Type B pancreatic cell (in vitro differentiated cells): ENCODE data around the gene ZNF385C. TPM values are rescaled to one million over a fixed set of nuclear protein-coding genes. Genes with fewer than 3 reads are reported as not detected.

Source experiments
- DNase-seq: peaks from one replicate; pipeline ENCODE4 v3.0.0; 2021; ENCODE audit warnings: mixed read lengths; ENCODE audit not compliant: unreplicated experiment; ENCODE audit errors: extremely low spot score
- H3K27ac Mint-ChIP-seq: 2 replicates; pipeline ENCODE4 v1.8.0; 2021; ENCODE audit warnings: mild to moderate bottlenecking, mixed read lengths
- H3K27me3 Mint-ChIP-seq: 2 replicates; pipeline ENCODE4 v1.8.0; 2021; ENCODE audit warnings: mixed read lengths
- H3K36me3 Mint-ChIP-seq: 2 replicates; pipeline ENCODE4 v1.8.0; 2021; ENCODE audit warnings: mixed read lengths
- H3K4me1 Mint-ChIP-seq: one replicate; pipeline ENCODE4 v1.8.0; 2021; ENCODE audit warnings: mixed read lengths; ENCODE audit not compliant: unreplicated experiment
- H3K4me3 Mint-ChIP-seq: 2 replicates; pipeline ENCODE4 v1.8.0; 2021; ENCODE audit warnings: mild to moderate bottlenecking, mixed read lengths
- H3K9me3 Mint-ChIP-seq: 2 replicates; pipeline ENCODE4 v1.8.0; 2021; ENCODE audit warnings: mixed read lengths
- total RNA-seq: library from RNA; stranded (reverse); gene quantifications from 2 replicates; pipeline ENCODE4 v1.2.1, GENCODE V29; 2021; ENCODE audit warnings: low replicate concordance
- TF ChIP-seq, protein P1 (sequence below): fragments of 200-600 bp; sonication (generic); conservative IDR thresholded peaks from 2 replicates; pipeline ENCODE4 v1.5.0; 2021; ENCODE audit warnings: antibody characterized with exemption, mild to moderate bottlenecking

Gene ZNF385C
- total RNA-seq, 1 donor from 2014 or later = 3.3 TPM

DNA sequence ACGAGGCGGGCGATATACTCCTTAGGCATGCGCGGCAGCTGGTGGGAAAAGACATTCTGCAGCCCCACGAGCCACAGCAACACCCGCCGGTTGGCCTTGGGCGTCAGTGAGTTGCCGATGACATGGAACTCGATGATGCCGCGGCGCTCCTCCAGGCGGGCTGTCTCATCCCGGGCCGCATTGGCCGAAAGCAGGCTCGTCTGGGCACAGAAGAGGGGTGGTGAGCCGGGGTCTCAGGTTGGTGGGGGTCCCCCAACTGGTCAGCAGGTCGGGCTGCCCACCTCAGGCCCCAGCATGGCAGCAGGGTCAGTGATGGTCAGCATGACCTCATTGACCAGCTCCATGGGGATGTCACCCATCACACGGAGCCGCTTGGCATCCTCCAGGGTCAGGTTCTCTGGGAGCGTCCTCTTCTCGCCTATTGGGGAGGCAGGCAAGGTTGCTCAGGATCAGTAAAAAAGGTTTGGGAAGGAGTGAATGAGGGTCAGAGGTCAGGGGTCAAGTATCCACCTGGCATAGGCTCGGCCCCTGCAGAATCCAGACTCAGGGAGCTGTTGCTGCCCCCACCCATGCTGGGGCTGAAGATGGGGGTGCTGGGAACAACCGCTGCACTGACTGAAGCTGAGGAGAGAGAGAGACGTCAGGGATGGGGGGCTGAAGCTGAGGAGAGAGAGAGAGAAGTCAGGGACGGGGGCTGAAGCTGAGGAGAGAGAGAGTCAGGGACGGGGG is 19.3 kb upstream of the ZNF385C start:
- Mint-ChIP-seq H3K27ac (no peak overlapping the region), H3K9me3 (no peaks in the 10 kb centered on the region), H3K27me3 (no peaks in the 10 kb centered on the region), H3K4me3 (peak overlapping the region; percentile 37), H3K36me3 (peaks cover 6% of the 10 kb centered on the region), H3K4me1 (peaks cover 24% of the 10 kb centered on the region)
- TF ChIP-seq, protein P1, sequence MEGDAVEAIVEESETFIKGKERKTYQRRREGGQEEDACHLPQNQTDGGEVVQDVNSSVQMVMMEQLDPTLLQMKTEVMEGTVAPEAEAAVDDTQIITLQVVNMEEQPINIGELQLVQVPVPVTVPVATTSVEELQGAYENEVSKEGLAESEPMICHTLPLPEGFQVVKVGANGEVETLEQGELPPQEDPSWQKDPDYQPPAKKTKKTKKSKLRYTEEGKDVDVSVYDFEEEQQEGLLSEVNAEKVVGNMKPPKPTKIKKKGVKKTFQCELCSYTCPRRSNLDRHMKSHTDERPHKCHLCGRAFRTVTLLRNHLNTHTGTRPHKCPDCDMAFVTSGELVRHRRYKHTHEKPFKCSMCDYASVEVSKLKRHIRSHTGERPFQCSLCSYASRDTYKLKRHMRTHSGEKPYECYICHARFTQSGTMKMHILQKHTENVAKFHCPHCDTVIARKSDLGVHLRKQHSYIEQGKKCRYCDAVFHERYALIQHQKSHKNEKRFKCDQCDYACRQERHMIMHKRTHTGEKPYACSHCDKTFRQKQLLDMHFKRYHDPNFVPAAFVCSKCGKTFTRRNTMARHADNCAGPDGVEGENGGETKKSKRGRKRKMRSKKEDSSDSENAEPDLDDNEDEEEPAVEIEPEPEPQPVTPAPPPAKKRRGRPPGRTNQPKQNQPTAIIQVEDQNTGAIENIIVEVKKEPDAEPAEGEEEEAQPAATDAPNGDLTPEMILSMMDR = no peak
- DNase-seq = no peak

DNA sequence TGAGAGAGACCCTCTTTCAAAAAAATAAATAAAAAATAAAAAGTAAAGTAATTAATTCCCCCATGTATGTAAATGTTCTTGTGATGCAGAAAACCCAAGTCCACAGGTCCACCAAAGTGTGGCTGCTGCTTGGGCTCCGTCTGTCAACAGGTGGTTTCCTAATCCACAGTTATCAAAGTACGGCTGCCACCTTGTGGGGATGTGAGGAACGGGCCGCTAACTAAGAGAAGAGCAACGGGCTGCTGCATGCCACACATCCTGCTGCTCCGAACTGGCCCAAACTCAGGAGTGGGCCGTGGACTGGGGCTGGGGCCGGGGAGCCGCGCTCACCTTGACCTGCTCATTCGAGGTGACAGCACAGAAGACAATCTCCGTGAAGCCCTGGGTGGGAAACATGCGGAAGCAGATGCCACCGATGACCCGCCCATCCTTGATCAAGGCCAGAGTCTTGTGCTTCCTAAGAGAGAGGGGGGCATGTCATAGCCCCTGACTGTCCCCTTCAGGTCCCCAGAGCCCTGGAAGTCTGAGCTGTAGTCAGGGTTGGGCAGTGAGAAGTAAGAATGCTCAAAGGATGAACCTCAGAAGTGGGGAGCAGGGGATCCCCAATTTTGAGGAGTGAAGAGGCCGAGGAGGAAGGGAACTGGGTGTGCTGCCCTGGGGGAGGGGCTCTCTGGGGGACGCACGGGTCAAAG is 18.6 kb upstream of the ZNF385C start:
- Mint-ChIP-seq H3K27ac (no peak overlapping the region), H3K4me3 (peak overlapping the region; percentile 47), H3K4me1 (peaks cover 24% of the 10 kb centered on the region), H3K9me3 (no peaks in the 10 kb centered on the region), H3K36me3 (peaks cover 6% of the 10 kb centered on the region), H3K27me3 (no peaks in the 10 kb centered on the region)
- no peak for DNase-seq
- TF ChIP-seq, protein P1 = peak; percentile 88

DNA sequence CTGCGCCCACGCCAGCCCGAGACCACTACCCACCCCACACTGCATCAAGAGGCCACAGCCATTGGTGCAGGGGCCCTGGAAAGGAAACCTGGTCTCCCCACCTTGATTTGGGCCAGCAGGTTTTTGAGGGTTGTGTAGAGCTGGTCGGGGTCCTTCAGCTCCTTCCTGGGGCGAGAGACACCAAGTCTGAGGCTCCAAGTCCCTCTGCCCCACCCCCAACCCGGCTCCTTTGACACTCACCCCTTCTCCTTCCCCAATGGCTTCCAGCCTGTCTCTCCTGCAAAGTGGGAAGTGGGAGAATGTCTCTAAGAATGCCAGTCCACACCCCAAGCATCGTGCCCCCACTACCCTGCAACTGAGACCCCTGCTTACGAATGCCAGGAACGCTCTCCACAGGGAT is 15.8 kb upstream of the ZNF385C start:
- no peak for DNase-seq
- Mint-ChIP-seq H3K4me1 (peaks cover 14% of the 10 kb centered on the region), H3K9me3 (no peaks in the 10 kb centered on the region), H3K36me3 (peaks cover 6% of the 10 kb centered on the region), H3K4me3 (no peak overlapping the region), H3K27me3 (peaks cover 3% of the 10 kb centered on the region), H3K27ac (no peak overlapping the region)
- TF ChIP-seq, protein P1 = no peak

- DNase-seq = no peak
- Mint-ChIP-seq H3K36me3 (peaks cover 6% of the 10 kb centered on the region), H3K4me3 (no peak overlapping the region), H3K27me3 (peaks cover 3% of the 10 kb centered on the region), H3K4me1 (peaks cover 10% of the 10 kb centered on the region), H3K9me3 (no peaks in the 10 kb centered on the region), H3K27ac (no peak overlapping the region)
- TF ChIP-seq, protein P1 = no peak
Observed at GRCh38 chr17:42113293-42114069, 15.2 kb upstream of the ZNF385C start.

DNA sequence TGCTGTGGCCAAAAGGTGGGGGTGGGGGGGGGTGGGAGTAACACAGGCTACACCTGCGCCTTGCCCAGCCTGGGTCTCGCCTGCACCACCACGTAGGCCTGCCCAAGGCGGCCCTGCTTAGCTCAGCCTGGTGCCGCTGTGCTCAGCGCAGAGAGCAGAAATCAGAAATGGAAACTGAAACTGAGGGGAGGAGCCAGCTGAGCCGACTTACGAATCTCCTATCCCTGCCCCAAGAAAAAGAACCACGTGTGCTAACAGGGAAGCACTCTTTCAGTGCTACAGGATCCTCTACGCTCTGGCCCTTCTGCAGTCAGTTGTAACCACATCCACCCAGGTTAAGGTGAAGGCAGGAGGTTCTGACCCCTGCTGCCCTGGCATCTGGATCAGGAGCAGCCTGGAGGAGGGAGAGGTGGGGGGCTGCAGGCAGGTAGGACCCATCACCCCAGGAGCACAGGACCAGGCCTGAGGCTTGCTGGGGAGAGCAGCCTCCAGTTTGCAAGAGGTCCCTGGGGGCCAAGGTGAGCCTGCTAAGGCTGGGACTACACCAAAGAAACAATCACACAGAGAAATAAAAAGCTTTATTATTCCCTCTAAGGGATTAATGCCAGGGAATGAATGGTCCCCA is 14.4 kb upstream of the ZNF385C start, which contains the start of gene DHX58:
Gene DHX58 (minus strand): TSS at position 163 of the 625 bp plus-strand sequence. CDS start 822 bp downstream, outside the sequence.
- Mint-ChIP-seq H3K4me1 (peaks cover 7% of the 10 kb centered on the region), H3K27ac (no peak within 1 kb of the TSS), H3K36me3 (peaks cover 6% of the 10 kb centered on the region), H3K27me3 (peaks cover 3% of the 10 kb centered on the region), H3K9me3 (no peaks in the 10 kb centered on the region), H3K4me3 (no peak within 1 kb of the TSS)
- DNase-seq = no peak
- TF ChIP-seq, protein P1 = no peak
